Lower lobe of right lung (tissue), 2 donors: ENCODE measurements around the gene MYRIP. TPM values are rescaled to one million over a fixed set of nuclear protein-coding genes. Genes with fewer than 3 reads are reported as not detected.
"Not testable (repeated sequence)": the region's sequence is repeated elsewhere in the genome, so short reads cannot be mapped to it uniquely, and the experiment has no call there.

ENCODE experiments used
- ATAC-seq, 2 donors: fragments of 200-7000 bp; cut with Tn5 transposase; one replicate each; pipeline ENCODE4 v1.9.1; 2020 to 2022; ENCODE audit warnings: mild to moderate bottlenecking in 2 of 2, moderate library complexity in 2 of 2
- DNase-seq: peaks from one replicate; pipeline ENCODE4 v3.0.0-alpha.2; 2020
- H3K27ac ChIP-seq: fragments of 200-600 bp; one replicate; pipeline ENCODE4 v1.8.0; 2022
- H3K27me3 ChIP-seq: fragments of 200-600 bp; one replicate; pipeline ENCODE4 v1.8.0; 2022; ENCODE audit warnings: low read depth
- H3K36me3 ChIP-seq: fragments of 200-600 bp; one replicate; pipeline ENCODE4 v1.8.0; 2022; ENCODE audit warnings: mild to moderate bottlenecking
- H3K4me1 ChIP-seq: fragments of 200-600 bp; one replicate; pipeline ENCODE4 v1.8.0; 2022
- H3K4me3 ChIP-seq: fragments of 200-600 bp; one replicate; pipeline ENCODE4 v1.8.0; 2022; ENCODE audit warnings: mild to moderate bottlenecking
- H3K9me3 ChIP-seq: fragments of 200-600 bp; one replicate; pipeline ENCODE4 v1.8.0; 2022
- intact Hi-C: fragments of 100-400 bp; cut with DNase I; formaldehyde crosslinking; loops from one replicate; pipeline ENCODE4 v1.11.0; 2022
- total RNA-seq: library from RNA; stranded (reverse); fragmentation: NEBNext Ultra II Directional; extraction: Animal tissue kit (Norgen Biotek cat#: 25700); gene quantifications from one replicate; pipeline ENCODE4 v1.2.1, GENCODE V29; 2021
- TF ChIP-seq, protein P1 (sequence below): fragments of 200-600 bp; IDR thresholded peaks from one replicate; pipeline ENCODE4 v1.8.0; 2022; ENCODE audit warnings: antibody characterized with exemption, mild to moderate bottlenecking
- donor health status: DM: no; HTN: yes; CAD: no; lungs with severe emphysema.

MYRIP gene
- total RNA-seq, 1 donor from 2014 or later = 1.8 TPM

DNA sequence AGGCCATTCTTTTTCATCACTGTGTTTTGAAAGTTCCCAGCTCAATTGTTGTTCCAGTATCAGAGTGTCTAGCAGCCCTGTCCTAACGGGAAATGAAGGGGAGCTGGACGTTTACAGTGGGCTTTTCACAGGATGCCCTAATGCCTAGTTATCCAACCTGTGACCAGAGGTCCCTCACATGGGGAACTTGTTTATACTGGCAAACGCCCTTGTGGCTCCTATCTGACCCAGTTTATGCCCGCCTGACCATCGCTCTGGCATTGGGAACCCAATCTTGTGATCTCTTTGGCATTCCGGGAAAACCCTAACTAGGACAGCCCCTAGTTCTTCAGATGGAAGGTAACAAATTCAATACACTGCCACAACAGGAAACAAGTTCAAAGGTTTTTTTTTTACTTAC is 14.5 kb upstream of the MYRIP start:
- no peak for ATAC-seq
- H3K27ac ChIP-seq = no peak overlapping the region

DNA sequence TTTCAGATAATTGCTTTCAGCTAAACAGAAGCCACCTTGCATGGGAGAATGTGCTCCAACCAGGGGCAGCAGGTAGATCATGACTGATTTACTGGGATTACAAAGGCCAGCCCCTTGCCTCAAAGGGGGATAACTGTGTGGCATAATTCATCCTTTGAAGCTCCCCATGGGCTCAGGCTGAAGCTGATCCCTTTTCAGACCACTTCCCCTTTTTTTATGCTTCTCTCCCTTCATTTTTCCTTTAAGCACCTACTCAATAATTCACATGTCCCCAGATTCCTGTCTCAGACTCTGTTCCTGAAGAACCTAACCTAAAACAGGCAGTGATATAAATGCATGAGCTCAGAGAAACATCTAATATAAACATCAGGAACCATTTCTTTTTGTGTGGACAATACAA is 8.2 kb upstream of the MYRIP start:
- H3K4me1 ChIP-seq = no peaks in the 10 kb centered on the region
- no peak for ATAC-seq
- H3K27me3 ChIP-seq = no peaks in the 10 kb centered on the region
- no peak overlapping the region for H3K27ac ChIP-seq
- TF ChIP-seq, protein P1, sequence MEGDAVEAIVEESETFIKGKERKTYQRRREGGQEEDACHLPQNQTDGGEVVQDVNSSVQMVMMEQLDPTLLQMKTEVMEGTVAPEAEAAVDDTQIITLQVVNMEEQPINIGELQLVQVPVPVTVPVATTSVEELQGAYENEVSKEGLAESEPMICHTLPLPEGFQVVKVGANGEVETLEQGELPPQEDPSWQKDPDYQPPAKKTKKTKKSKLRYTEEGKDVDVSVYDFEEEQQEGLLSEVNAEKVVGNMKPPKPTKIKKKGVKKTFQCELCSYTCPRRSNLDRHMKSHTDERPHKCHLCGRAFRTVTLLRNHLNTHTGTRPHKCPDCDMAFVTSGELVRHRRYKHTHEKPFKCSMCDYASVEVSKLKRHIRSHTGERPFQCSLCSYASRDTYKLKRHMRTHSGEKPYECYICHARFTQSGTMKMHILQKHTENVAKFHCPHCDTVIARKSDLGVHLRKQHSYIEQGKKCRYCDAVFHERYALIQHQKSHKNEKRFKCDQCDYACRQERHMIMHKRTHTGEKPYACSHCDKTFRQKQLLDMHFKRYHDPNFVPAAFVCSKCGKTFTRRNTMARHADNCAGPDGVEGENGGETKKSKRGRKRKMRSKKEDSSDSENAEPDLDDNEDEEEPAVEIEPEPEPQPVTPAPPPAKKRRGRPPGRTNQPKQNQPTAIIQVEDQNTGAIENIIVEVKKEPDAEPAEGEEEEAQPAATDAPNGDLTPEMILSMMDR = no peak
- H3K36me3 ChIP-seq = no peaks in the 10 kb centered on the region
- no peak for DNase-seq
- intact Hi-C loops = no loop called here
- H3K9me3 ChIP-seq = no peaks in the 10 kb centered on the region
- H3K4me3 ChIP-seq = no peak overlapping the region

More for the DNA sequence above, 14.5 kb upstream of the MYRIP start:
- TF ChIP-seq, protein P1 = no peak
- H3K4me3 ChIP-seq = no peak overlapping the region
- no peaks in the 10 kb centered on the region for H3K36me3 ChIP-seq
- intact Hi-C loops = no loop called here
- H3K4me1 ChIP-seq = no peaks in the 10 kb centered on the region
- no peaks in the 10 kb centered on the region for H3K27me3 ChIP-seq
- H3K9me3 ChIP-seq = no peaks in the 10 kb centered on the region
- no peak for DNase-seq

DNA sequence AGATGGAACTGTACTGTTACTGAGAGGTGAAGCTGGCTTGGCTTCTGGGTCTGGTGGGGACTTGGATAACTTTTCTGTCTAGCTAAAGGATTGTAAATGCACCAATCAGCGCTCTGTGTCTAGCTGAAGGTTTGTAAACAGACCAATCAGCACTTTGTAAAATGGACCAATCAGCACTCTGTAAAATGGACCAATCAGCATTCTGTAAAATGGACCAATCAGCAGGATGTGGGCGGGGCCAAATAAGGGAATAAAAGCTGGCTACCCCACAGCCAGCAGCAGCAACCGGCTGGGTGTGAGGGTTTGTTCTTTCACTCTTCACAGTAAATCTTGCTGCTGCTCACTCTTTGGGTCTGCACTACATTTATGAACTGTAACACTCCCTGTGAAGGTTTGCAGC is 6.9 kb upstream of the MYRIP start:
- H3K36me3 ChIP-seq, H3K4me1 ChIP-seq, H3K4me3 ChIP-seq, ATAC-seq, intact Hi-C loops, DNase-seq, H3K27me3 ChIP-seq, H3K27ac ChIP-seq, H3K9me3 ChIP-seq: not testable (repeated sequence)

DNA sequence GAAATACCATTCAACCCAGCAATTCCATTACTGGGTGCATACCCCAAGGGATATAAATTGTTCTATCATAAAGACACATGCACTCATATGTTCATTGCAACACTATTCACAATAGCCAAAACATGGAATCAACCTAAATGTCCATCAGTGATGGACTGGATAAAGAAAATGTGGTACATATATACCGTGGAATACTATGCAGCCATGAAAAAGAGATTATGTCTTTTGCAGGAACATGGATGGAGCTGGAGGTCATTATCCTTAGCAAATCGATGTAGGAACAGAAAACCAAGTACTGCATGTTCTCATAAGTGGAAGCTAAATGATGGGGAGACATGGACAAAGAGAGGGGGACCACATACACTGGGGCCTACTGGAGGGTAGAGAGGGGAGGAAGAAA is 5.5 kb upstream of the MYRIP start:
- ATAC-seq = no peak
- no peak overlapping the region for H3K27ac ChIP-seq
- DNase-seq = no peak
- H3K4me1 ChIP-seq = no peaks in the 10 kb centered on the region
- H3K36me3 ChIP-seq = no peaks in the 10 kb centered on the region
- H3K9me3 ChIP-seq = no peaks in the 10 kb centered on the region
- intact Hi-C loops = no loop called here
- H3K27me3 ChIP-seq = peaks cover 9% of the 10 kb centered on the region
- TF ChIP-seq, protein P1 = no peak
- no peak overlapping the region for H3K4me3 ChIP-seq

DNA sequence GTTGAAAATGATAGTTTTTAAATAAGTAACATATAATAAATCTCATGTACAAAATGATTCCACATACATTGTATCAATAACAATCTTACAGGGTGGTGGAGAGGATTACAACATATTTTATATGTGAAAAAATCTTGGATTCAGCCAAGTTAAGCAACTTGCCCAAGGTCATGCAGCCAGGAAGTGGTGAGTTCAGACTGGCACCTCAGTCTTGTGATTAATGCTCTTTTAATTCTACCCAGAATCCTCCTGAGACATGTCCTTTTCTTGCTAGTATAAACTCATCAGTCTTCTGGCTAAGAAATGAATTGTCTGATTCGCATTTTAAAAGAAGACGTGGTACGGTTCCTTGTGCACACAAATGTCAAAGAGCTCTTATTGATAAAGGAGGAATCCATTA is 4.5 kb upstream of the MYRIP start:
- no peak overlapping the region for H3K27ac ChIP-seq
- DNase-seq = no peak
- H3K9me3 ChIP-seq = no peaks in the 10 kb centered on the region
- intact Hi-C loops = no loop called here
- no peak overlapping the region for H3K4me3 ChIP-seq
- TF ChIP-seq, protein P1 = no peak
- no peaks in the 10 kb centered on the region for H3K36me3 ChIP-seq
- H3K4me1 ChIP-seq = peaks cover 5% of the 10 kb centered on the region
- H3K27me3 ChIP-seq = peaks cover 15% of the 10 kb centered on the region
- no peak for ATAC-seq

DNA sequence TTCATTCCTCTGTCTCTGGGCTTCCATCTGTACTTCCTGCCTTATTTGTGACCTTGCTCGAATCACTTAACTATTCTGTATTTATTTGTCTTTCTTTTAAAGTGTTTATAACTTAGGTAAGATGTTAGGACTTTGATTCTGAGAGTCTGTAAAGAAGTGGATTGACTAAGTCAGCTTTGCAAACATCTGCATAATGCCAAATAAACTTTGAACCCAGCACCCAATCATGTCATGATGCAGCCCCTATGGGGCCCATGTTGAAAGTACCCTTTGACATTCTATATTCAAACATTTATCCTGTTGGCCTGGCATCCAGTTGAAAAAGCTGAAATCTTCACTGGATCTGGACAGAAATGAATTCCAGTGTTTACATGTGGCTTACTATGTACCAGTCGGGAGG is 3.8 kb upstream of the MYRIP start:
- H3K27ac ChIP-seq = no peak overlapping the region
- DNase-seq (no peak), ATAC-seq (no peak)
- H3K4me1 ChIP-seq = peaks cover 12% of the 10 kb centered on the region
- peaks cover 22% of the 10 kb centered on the region for H3K27me3 ChIP-seq
- no peak overlapping the region for H3K4me3 ChIP-seq
- TF ChIP-seq, protein P1 = no peak
- intact Hi-C loops = no loop called here
- H3K9me3 ChIP-seq = no peaks in the 10 kb centered on the region
- H3K36me3 ChIP-seq = no peaks in the 10 kb centered on the region
